CD4-positive, alpha-beta memory T cell (primary cell): ENCODE measurements around the gene CENPB. TPM values are rescaled to one million over a fixed set of nuclear protein-coding genes. Genes with fewer than 3 reads are reported as not detected.

Experiments used
- CTCF ChIA-PET: fragments of 350-600 bp; sonication (Branson Sonifier 250); formaldehyde crosslinking; loops from one replicate; lab custom pipeline; 2021; ENCODE audit warnings: inconsistent platforms; ENCODE audit not compliant: partially characterized antibody; lab: Charles Lee
- POLR2A ChIA-PET: fragments of 350-600 bp; sonication (Branson Sonifier 250); formaldehyde crosslinking; loops from one replicate; lab custom pipeline; 2021; ENCODE audit not compliant: partially characterized antibody; lab: Charles Lee
- DNase-seq, 5 donors: peaks; one replicate each; pipeline versions ENCODE4 v3.0.0 to v3.0.0-alpha.2; 2020 to 2022; ENCODE audit warnings: mixed read lengths in 1 of 5
- H3K27ac ChIP-seq: one replicate; pipeline ENCODE4 v1.7.0; 2013; ENCODE audit warnings: low read depth, low read length
- H3K27me3 ChIP-seq: 2 replicates; pipeline ENCODE4 v1.7.0; 2013; ENCODE audit warnings: mild to moderate bottlenecking, low read length, moderate library complexity; ENCODE audit not compliant: insufficient read depth
- H3K36me3 ChIP-seq: 2 replicates; pipeline ENCODE4 v1.7.0; 2013; ENCODE audit warnings: mild to moderate bottlenecking, low read length, moderate library complexity; ENCODE audit not compliant: insufficient read depth
- H3K4me1 ChIP-seq: 2 replicates; pipeline ENCODE4 v1.7.0; 2013; ENCODE audit warnings: mild to moderate bottlenecking, low read length, moderate library complexity; ENCODE audit not compliant: insufficient read depth
- H3K4me3 ChIP-seq, 2 donors: one replicate each; pipeline ENCODE4 v1.7.0; 2013; ENCODE audit warnings: low read length in 2 of 2, mild to moderate bottlenecking in 1 of 2
- H3K9me3 ChIP-seq, 2 donors: one replicate each; pipeline ENCODE4 v1.7.0; 2013; ENCODE audit warnings: low read length in 2 of 2, control low read depth in 1 of 2; ENCODE audit not compliant: control insufficient read depth in 1 of 2
- H3K27ac Mint-ChIP-seq, 7 donors: one replicate each; pipeline ENCODE4 v1.8.0; 2020 to 2021; ENCODE audit warnings: mixed read lengths in 7 of 7, mild to moderate bottlenecking in 6 of 7, inconsistent platforms in 3 of 7, moderate library complexity in 3 of 7
- H3K27me3 Mint-ChIP-seq, 2 donors: one replicate each; pipeline ENCODE4 v1.8.0; 2020 to 2021; ENCODE audit warnings: mixed read lengths in 2 of 2
- H3K36me3 Mint-ChIP-seq, 2 donors: one replicate each; pipeline ENCODE4 v1.8.0; 2020 to 2021; ENCODE audit warnings: mixed read lengths in 2 of 2, inconsistent platforms in 1 of 2, mild to moderate bottlenecking in 1 of 2
- H3K4me1 Mint-ChIP-seq, 4 donors: one replicate each; pipeline ENCODE4 v1.8.0; 2020 to 2021; ENCODE audit warnings: mixed read lengths in 4 of 4, mild to moderate bottlenecking in 1 of 4
- H3K4me3 Mint-ChIP-seq, 8 donors: one replicate each; pipeline ENCODE4 v1.8.0; 2020 to 2021; ENCODE audit warnings: mixed read lengths in 8 of 8, mild to moderate bottlenecking in 7 of 8, moderate library complexity in 6 of 8, inconsistent platforms in 3 of 8
- H3K9me3 Mint-ChIP-seq, 8 donors: one replicate each; pipeline ENCODE4 v1.8.0; 2020 to 2021; ENCODE audit warnings: mixed read lengths in 8 of 8, mild to moderate bottlenecking in 5 of 8, inconsistent platforms in 3 of 8, moderate library complexity in 1 of 8
- intact Hi-C: fragments of 100-400 bp; cut with micrococcal nuclease; formaldehyde crosslinking; loops from one replicate; pipeline ENCODE4 v1.15.1; 2023
- polyA plus RNA-seq, 2 donors: library from polyadenylated mRNA; unstranded; fragments of 300-500 nt; fragmentation: Illumina TruSeq; gene quantifications; one replicate each; pipeline ENCODE4 v1.2.3, GENCODE V29; 2021
- total RNA-seq, 2 experiments: library from RNA; stranded (reverse); gene quantifications; one replicate each; pipeline ENCODE4 v1.2.3, GENCODE V29; 2021

CENPB gene
- total and polyA plus RNA-seq, 4 experiments from 2014 or later = 0.56 to 56.7 (median 27.1) TPM

DNA sequence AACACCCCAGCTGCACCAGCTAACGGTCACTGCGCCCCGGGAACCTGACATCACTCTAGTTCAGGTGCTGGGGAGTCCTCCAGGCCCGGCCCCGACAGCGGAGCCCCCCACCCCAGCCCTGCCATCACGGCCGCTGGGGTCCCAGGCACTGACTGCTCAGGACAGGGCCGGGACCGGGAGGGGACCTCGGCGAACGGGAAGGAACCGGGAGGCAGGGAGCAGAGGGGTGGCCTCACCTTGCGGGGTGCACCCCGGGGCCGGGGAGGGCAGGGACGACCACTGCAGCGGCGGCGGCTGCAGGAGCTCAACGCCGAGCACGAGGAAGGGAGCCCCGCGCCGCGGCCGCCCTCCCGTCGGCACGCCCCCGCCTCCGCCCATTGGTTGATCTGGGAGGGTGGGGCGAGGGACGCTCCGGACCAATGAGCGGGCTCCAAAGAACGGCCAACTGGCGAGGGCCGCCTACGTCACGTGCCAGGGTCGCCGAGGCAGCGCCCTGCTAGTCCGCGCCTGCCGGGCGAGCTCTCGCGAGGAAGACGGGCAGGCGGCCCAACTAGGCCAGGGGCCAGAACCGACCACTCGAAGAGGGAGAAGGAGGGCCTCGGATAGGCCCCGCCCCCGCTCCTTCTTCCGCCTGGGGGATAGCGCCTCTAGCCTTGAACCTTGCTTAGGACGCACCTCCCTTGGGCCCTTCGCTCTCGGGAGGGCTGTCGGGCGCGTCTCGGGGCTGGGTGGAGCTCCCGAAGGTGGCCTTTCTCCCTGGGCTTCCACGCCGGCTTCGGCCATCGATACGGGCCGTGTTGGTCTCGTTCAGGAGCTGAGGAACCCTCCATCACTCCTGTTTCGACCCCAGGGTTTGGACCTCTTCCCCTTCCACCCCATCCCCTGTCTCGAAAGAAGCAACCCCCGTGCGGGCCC, 18.9 kb downstream of the CENPB start, which contains the start of gene ADISSP:
TSS of gene ADISSP (minus strand) at position 327 of the 915 bp plus-strand sequence. CDS start 7,653 bp downstream, outside the sequence.
- Histone ChIP-seq H3K9me3 (no peaks in the 10 kb centered on the region), H3K36me3 (no peaks in the 10 kb centered on the region), H3K4me3 (peak within 1 kb of the TSS; percentile 69 to 90), H3K27me3 (no peaks in the 10 kb centered on the region), H3K27ac (peak within 1 kb of the TSS; percentile 98), H3K4me1 (peaks cover 25% of the 10 kb centered on the region)
- Mint-ChIP-seq H3K27me3 (peaks cover 0 to 2% of the 10 kb centered on the region in 2 donors), H3K4me3 (peak within 1 kb of the TSS; percentile 86 to 94 (median 90)), H3K27ac (peak within 1 kb of the TSS; percentile 96 to 99 (median 98)), H3K4me1 (peaks cover 9 to 27% (median 17%) of the 10 kb centered on the region in 4 donors), H3K9me3 (peaks cover 0 to 2% (median 0%) of the 10 kb centered on the region in 8 donors), H3K36me3 (peaks cover 0 to 2% of the 10 kb centered on the region in 2 donors)
- intact Hi-C loops = loop anchor here (1.0 to 5.0 kb wide), 8 partner anchors 14 to 250 kb away; partner anchors contain the start of genes AP5S1, CDC25B, PANK2 and RNF24
- DNase-seq = peak; percentile 93 to 96 (median 95)
- ChIA-PET CTCF (interaction anchor here (0.8 to 4.9 kb wide), 17 partner anchors 10 to 316 kb away, joined by 3 to 64 read pairs (median 5); partner anchors contain the start of genes AP5S1, CENPB and SPEF1), POLR2A (interaction anchor here (0.7 to 5.0 kb wide), 24 partner anchors 8 to 565 kb away, joined by 3 to 73 read pairs (median 6); partner anchors contain the start of genes AP5S1, CDC25B, CENPB and SPEF1)

DNA sequence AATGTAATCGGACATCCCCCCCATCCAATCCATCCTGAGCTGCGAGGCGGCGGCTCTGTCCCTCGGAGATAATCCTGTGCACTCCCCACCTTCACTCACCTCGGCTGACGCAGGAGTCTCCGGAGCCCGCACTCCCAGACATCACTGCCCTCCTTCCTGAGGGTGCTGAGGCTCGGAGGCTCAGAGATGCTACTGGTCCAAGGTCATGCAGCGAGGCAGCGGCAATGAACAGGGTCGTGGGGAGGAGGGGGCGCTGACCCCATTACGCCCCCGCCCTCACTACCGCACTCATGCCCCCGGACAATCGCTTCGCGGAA, 19.5 kb downstream of the CENPB start:
- H3K9me3 Mint-ChIP-seq = peaks cover 0 to 2% (median 0%) of the 10 kb centered on the region in 8 donors
- ChIA-PET CTCF (interaction anchor here (0.6 to 4.9 kb wide), 11 partner anchors 9 to 317 kb away, joined by 3 to 64 read pairs (median 7); partner anchors contain the start of genes AP5S1 and CENPB), POLR2A (interaction anchor here (0.7 to 5.0 kb wide), 18 partner anchors 10 to 318 kb away, joined by 3 to 73 read pairs (median 6); partner anchors contain the start of genes AP5S1, CDC25B, CENPB and SPEF1)
- no peaks in the 10 kb centered on the region for H3K36me3 ChIP-seq
- peak overlapping the region in 6 of 7 donors; percentile 25 to 98 (median 76) for H3K27ac Mint-ChIP-seq
- H3K9me3 ChIP-seq = no peaks in the 10 kb centered on the region
- H3K4me3 Mint-ChIP-seq = peak overlapping the region; percentile 83 to 91 (median 86)
- peaks cover 25% of the 10 kb centered on the region for H3K4me1 ChIP-seq
- H3K36me3 Mint-ChIP-seq = peaks cover 0 to 2% of the 10 kb centered on the region in 2 donors
- no peaks in the 10 kb centered on the region for H3K27me3 ChIP-seq
- intact Hi-C loops = loop anchor here (1.0 to 5.0 kb wide), 3 partner anchors 44 to 250 kb away; partner anchors contain the start of genes PANK2 and RNF24
- no peaks in the 10 kb centered on the region for H3K27me3 Mint-ChIP-seq
- peak in 2 of 5 donors; percentile 22 to 54 for DNase-seq
- H3K4me1 Mint-ChIP-seq = peaks cover 9 to 27% (median 17%) of the 10 kb centered on the region in 4 donors
- H3K27ac ChIP-seq = peak overlapping the region; percentile 98
- peak overlapping the region; percentile 69 to 90 for H3K4me3 ChIP-seq

DNA sequence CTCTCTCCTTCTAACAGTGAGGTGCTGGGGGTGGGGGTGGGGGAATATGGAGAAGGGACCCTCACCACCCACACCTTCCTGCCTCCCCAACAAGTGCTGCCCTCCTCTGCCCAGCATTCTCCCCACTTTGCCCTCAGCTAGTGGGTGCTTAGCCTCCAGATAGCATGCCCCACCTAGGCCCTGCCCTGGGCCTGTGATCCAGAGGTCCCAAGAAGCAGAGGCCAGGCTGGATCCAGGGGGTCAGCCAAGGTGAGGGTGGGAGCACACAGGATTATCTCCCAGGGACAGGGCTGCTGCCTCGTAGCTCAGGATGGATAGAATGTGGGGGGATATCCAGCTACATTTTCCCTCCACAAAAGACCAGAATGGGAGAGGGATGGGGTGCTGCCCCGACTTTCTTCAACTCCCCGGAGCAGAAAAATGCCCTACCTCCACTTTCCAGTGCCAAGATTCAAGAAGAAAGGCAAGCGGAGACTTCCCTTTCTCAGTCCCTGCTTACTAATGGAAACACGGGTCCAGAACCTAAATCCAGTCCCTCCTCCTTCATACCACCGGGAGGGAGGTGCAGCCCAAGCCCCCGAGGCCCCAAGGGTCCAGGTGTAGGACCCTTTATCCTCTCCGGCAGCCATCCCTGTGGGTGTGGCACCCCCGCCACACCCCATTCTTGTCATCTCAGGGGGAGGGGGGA, 20.0 kb downstream of the CENPB start:
- H3K9me3 Mint-ChIP-seq = peaks cover 0 to 2% (median 0%) of the 10 kb centered on the region in 8 donors
- peaks cover 2% of the 10 kb centered on the region in 2 donors for H3K36me3 Mint-ChIP-seq
- peak overlapping the region; percentile 69 to 90 for H3K4me3 ChIP-seq
- CTCF ChIA-PET = interaction anchor here (0.6 to 4.9 kb wide), 5 partner anchors 9 to 146 kb away, joined by 3 to 64 read pairs (median 30); partner anchors contain the start of genes AP5S1 and CENPB
- no peak for DNase-seq
- peaks cover 9 to 27% (median 17%) of the 10 kb centered on the region in 4 donors for H3K4me1 Mint-ChIP-seq
- H3K36me3 ChIP-seq = no peaks in the 10 kb centered on the region
- peak overlapping the region; percentile 83 to 91 (median 86) for H3K4me3 Mint-ChIP-seq
- peak overlapping the region in 6 of 7 donors; percentile 25 to 98 (median 76) for H3K27ac Mint-ChIP-seq
- H3K27me3 ChIP-seq = no peaks in the 10 kb centered on the region
- no peaks in the 10 kb centered on the region for H3K9me3 ChIP-seq
- peaks cover 25% of the 10 kb centered on the region for H3K4me1 ChIP-seq
- no peaks in the 10 kb centered on the region for H3K27me3 Mint-ChIP-seq
- intact Hi-C loops = loop anchor here (1.0 to 5.0 kb wide), 3 partner anchors 44 to 251 kb away; partner anchors contain the start of genes PANK2 and RNF24
- H3K27ac ChIP-seq = peak overlapping the region; percentile 98
- POLR2A ChIA-PET = interaction anchor here (0.6 to 5.0 kb wide), 8 partner anchors 11 to 53 kb away, joined by 5 to 73 read pairs (median 8); partner anchors contain the start of genes AP5S1 and CENPB

- H3K27ac ChIP-seq = no peak overlapping the region
- peaks cover 9 to 27% (median 17%) of the 10 kb centered on the region in 4 donors for H3K4me1 Mint-ChIP-seq
These were observed 21.2 kb downstream of the CENPB start for GRCh38 chr20:3765171-3765882.

GRCh38 chr20:3764659-3765058, 21.9 kb downstream of the CENPB start:
- no peaks in the 10 kb centered on the region for H3K36me3 ChIP-seq
- ChIA-PET CTCF (interaction anchor here (0.9 to 4.9 kb wide), 2 partner anchors 12 to 56 kb away, joined by 4 to 64 read pairs; partner anchors contain the start of gene AP5S1), POLR2A (interaction anchor here (5.0 kb wide), 1 partner anchor 55 kb away, joined by 73 read pairs; the partner anchor contains the start of gene AP5S1)
- no peaks in the 10 kb centered on the region for H3K9me3 ChIP-seq
- H3K27me3 Mint-ChIP-seq = no peaks in the 10 kb centered on the region
- no peak overlapping the region for H3K27ac ChIP-seq
- peaks cover 3 to 4% of the 10 kb centered on the region in 2 donors for H3K36me3 Mint-ChIP-seq
- peaks cover 25% of the 10 kb centered on the region for H3K4me1 ChIP-seq
- no peak overlapping the region for H3K4me3 ChIP-seq
- H3K4me1 Mint-ChIP-seq = peaks cover 10 to 27% (median 18%) of the 10 kb centered on the region in 4 donors
- no peak for DNase-seq
- H3K9me3 Mint-ChIP-seq = no peaks in the 10 kb centered on the region
- intact Hi-C loops = loop anchor here (5.0 kb wide), 1 partner anchor 253 kb away; the partner anchor contains the start of gene RNF24
- H3K4me3 Mint-ChIP-seq = no peak overlapping the region
- H3K27ac Mint-ChIP-seq = peak overlapping the region in 1 of 7 donors; percentile 8
- no peaks in the 10 kb centered on the region for H3K27me3 ChIP-seq

More at GRCh38 chr20:3765171-3765882, 21.2 kb downstream of the CENPB start:
- Mint-ChIP-seq H3K27ac (peak overlapping the region in 1 of 7 donors; percentile 63), H3K27me3 (no peaks in the 10 kb centered on the region), H3K4me3 (peak overlapping the region in 3 of 8 donors; percentile 17 to 46 (median 22)), H3K36me3 (peaks cover 3 to 4% of the 10 kb centered on the region in 2 donors), H3K9me3 (peaks cover 0 to 2% (median 0%) of the 10 kb centered on the region in 8 donors)
- POLR2A ChIA-PET = interaction anchor here (0.6 to 5.0 kb wide), 3 partner anchors 22 to 54 kb away, joined by 5 to 73 read pairs (median 6); partner anchors contain the start of genes AP5S1 and CENPB
- no peaks in the 10 kb centered on the region for H3K9me3 ChIP-seq
- H3K27me3 ChIP-seq = no peaks in the 10 kb centered on the region
- no peaks in the 10 kb centered on the region for H3K36me3 ChIP-seq
- no peak overlapping the region for H3K4me3 ChIP-seq
- H3K4me1 ChIP-seq = peaks cover 25% of the 10 kb centered on the region
- CTCF ChIA-PET = interaction anchor here (0.9 to 4.9 kb wide), 5 partner anchors 7 to 56 kb away, joined by 4 to 64 read pairs (median 30); partner anchors contain the start of genes AP5S1 and CENPB
- no peak for DNase-seq
- intact Hi-C loops = loop anchor here (5.0 kb wide), 1 partner anchor 252 kb away; the partner anchor contains the start of gene RNF24
